HG03354 (cell line): ENCODE measurements around the gene AXIN2.
"Not testable (repeated sequence)": the region's sequence is repeated elsewhere in the genome, so short reads cannot be mapped to it uniquely, and the experiment has no call there.

Experiments
- ATAC-seq: cut with Tn5 transposase; IDR thresholded peaks from one replicate; pipeline ENCODE4 v1.9.1; 2021; ENCODE audit warnings: mild to moderate bottlenecking; ENCODE audit not compliant: unreplicated experiment, poor library complexity, severe bottlenecking

The AXIN2 gene

DNA sequence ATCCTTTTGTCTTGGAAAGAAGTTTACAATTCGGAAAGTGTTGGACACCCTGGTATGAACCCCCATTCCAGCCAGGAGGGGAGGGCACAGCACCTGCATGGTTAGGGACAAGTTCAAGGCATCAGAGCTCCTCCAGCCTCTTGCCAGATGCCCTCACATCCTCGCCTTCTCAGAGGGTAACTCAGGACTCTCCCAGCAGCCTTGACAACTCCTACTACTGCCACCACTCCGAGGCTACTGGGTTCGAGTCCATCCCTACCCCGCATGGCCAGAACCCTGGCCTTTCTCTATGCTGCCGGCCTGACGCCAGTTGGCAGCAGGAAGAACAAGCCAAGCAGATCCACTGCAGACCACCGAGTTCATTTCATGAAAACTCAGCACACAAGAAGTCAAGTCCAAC lies 34.1 kb downstream of the AXIN2 start:
- ATAC-seq, result no peak

DNA sequence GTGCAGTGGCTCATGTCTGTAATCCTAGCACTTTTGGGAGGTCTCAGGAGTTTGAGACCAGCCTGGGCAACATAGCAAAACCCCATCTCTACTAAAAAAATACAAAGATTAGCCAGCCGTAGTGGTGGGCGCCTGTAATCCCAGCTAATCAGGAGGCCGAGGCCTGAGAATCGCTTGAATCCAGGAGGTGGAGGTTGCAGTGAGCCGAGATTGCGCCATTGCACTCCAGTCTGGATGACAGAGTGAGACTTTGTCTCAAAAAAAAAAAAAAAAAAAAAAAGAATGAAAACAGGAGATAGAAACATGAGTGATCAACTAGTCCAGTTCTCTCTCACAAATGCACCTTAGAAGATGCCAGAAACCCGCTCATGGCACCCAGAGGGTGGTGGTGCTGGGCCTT lies 34.6 kb downstream of the AXIN2 start:
- not testable (repeated sequence) for ATAC-seq

DNA sequence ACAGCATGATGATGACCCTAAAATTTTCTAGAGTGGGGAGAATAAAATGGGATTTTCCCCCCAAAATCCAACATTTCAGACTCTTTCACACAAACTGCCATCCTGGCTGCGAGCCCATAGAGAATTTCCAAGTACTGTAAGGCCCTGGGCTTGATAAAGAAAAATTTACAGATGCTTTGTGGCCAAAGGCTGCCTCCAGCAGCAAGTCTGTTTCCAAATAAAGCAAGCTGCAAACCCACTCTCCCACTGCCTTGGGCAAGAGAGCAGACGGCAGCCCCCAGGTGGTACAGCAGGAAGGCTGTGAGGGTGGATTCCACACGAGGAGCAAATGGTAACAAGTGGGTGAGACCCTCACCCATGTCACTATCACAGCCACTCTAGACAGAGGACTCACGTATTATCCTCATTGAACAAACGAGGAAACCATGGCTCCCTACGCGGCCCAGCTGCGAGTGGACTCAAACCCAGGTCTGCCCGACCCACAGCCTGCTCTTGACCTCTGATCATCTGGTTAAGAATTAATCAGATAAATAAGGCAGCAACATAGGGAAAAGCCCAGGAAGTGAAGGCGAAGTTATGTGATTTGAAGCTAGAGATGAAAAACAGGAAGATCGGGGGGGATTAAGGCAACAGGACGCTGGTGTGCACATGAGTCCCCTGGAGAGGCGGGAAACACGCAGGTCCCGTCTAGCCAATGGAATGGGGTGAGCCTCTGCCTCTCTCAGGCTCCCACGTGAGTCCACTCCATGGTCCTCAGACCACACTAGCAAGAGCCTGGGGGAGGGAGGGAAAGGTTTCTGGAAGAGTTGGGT lies 37.4 kb downstream of the AXIN2 start:
- ATAC-seq, result no peak

DNA sequence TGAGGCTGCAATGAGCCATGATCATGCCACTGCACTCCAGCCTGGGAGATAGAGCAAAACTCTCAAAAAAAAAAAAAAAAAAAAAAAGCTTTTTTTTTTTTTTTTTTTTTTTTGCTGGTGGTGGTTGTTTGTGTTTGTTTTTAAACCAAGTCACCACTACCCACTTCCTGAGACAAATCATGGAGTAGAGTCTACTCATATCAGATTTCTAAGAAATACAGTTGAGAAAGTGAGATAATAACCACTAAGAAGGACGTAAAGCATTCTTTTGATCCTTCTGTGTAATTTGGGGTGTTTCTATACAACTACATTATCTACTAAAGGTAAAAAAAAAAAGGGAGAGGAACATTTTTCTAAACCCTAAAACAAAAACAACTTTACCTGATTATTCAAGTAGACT lies 38.0 kb downstream of the AXIN2 start:
- ATAC-seq, result no peak

DNA sequence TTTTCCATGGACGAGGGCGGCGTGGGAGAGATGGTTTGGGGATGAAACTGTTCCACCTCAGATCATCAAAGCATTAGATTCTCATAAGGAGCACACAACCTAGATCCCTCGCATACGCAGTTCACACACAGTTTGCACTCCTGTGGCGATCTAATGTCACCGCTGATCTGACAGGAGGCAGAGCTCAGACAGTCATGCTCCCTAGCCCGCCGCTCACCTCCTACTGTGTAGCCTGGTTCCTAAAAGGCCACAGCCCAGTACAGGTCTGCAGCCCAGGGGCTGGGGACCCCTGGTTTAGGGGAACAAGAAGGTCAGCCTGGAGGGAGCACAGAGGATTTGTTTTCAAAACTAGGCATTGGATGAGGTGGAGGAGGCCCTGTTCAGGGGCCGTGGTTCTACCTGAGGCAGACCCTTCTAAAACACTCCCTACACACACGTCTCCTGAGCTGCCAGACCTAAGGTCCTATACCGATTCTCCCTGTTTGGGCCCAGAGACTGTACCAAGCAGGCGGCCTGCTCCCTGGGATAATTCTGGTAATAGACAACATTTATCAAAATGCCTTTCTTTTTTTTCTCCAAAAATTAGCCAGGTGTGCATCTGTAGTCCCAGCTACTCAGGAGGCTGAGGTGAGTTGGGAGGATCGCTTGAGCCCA lies 38.6 kb downstream of the AXIN2 start:
- ATAC-seq, result no peak

DNA sequence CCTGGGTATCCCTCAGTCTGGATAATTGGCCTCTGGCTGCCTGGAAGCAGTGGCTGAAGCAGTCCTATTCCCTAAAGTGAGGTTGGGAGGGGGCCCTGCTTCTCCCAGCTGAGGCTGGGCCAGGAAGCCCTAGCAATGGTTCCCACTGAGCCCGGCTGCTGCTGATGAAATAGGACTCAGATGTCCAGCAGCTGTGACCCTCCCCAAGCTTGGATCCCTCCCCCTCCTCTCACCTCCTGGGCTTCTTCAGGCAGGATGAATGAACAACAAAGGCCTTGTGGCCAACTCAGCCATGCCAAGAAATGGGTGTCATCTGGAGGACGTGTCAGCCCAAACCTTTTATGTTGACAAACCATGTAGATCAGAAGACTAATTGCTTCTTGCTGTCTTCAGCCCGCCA lies 42.0 kb downstream of the AXIN2 start:
- ATAC-seq, result no peak

DNA sequence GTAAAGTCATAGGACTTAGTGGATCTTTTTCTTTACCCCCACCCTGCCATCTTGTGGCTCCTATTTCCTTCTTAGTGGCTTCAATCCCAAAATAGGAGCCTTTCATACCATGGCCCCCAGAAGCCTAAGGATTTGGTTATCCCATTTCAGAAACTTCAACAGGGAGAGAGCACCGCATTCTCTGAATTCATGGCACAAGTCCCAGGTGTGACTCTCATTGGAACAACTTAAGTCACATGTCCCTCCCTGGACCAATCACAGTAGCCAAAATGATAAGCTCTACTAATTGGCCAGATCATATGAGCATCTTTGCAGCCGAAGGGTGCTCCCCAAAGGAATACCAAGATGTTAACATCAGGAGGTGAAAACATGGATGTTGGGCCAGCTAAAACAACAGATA lies 43.2 kb downstream of the AXIN2 start:
- ATAC-seq, result no peak

DNA sequence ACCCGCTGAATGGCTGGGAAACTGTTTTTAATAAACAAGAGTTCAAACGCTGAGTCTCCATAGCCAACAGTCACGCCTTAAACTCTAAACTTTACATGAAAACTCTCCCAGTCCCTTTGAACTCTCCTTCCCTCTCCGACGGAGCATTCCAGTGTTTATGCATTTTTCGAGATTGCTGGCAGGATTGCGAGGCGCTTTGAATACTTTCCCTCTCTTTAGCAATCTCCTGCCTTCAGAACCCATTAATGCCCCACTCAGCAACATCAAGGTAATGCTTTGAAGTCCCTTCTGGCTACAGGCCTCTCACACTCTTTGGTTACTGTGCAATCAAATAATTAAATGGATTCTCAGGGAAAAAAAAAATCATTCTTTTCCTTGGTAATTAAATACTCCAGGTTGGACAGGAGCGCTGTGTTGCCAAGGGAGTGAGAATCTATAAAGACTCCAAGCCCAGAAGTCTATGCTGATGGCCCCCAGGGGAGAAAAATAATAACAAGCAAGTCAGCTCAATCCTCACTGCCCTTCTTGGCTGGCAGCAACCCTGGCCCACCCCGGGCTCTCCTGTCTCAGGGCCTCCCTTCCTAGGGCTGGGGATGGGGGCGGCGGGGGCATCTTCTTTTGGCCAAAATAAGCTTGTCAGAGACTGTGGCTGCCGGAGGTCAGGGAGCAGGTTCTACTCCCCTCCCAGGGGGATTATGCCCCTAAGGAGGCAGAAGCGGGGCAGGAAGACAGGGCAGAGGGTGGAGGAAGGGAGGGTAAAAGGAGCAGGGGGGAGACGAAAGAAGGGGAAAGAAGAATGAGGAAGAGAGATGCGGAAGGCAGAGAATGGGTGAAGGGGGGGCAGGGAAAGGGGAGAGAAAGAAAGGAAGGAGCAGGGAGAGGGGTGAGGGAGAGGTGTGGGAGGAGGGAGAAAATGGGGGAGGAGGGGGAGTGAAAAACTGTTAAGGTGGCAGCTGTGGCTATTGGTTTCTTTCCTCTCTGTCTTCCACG lies 45.2 kb downstream of the AXIN2 start:
- ATAC-seq, result no peak

DNA sequence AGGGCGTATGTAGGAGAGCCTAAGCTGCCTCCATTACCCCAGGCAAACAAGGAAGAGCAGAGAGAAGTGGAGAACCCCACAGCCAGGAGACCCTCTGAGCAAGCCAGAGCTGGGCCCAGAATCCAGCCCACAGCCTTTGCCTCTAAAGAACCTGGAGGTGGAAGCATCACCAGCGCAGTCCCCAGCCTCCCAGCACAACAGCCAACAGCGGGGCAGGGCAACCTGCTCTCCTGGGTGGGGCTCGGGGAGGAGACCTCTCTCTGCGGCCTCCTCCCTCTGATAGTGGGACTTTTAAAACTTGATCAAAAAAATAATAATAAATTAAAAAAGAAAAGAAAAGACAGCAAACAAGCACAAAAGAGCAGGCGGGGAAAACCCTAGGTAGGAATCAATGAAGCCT lies 45.9 kb downstream of the AXIN2 start:
- no peak for ATAC-seq

DNA sequence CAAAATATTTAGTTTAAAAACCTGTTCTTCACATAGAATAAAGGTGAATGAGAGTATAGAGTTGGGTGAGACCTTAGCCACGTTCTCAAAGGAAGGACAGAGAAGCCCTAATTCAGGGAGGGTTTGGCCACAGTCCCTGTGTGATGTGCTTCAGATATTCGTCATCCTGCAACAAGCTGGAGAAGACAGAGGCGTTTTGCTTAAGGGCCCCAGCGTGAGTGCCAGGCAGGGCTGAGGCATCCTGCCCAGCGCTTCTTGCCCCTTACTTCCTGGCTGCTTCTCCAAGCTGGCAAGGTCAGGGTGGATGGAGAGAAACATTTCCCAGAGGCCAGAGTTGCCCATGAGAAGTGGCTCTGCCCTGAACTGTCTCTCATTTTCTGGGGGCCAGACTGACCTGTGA lies 46.9 kb downstream of the AXIN2 start:
- no peak for ATAC-seq

DNA sequence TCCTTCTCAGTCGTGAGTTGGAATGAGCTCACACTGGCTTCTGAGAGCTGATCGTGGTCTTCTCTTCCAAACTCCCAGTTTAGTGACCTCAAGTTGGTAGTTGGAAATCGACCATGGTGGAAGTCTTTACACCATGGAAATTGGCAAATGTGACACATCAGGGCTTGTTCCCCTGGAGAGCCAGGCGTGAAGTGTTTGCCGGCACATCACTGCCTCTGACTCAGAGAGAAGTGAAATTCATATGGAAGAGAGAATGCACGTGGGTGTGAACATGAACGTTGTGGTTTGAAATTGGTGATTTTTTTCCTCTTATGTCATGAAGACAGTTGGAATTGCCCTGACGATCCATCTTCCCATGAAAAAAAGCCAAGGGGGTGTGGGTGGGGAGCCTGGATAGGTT lies 47.4 kb downstream of the AXIN2 start:
- no peak for ATAC-seq

DNA sequence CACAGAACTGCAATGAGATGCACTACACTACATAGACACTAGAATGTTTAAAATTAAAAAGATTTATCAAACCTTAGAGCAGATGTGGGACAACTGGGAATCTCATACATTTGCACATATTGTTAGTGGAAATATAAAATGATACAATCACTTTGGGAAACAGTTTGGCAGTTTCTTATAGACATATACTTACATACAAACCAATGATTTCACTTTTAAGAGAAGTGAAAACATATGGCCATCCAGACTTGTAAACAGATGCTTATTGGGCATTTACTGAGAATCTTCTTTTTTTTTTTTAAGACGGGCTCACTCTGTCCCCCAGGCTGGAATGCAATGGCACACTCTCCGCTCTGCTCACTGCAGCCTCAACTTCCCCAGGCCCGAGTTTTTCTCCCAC lies 50.1 kb downstream of the AXIN2 start:
- ATAC-seq, result no peak

DNA sequence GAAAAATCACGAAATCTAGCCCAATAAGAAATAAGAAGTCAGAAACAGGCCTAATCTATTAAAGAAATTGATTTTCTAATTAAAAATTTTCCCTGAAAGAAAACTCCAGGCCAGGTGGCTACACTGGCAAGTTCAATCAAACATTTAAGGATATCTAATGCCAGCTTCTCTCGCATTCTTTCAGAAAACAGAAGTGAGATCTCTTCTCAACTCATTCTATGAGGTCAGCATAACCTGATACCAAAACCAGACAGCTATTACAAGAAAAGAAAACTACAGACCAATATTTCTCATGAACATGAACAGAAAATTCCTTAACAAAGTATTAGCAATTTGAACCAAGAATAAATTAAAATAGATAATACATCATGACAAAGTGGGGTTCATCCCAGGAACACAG lies 52.4 kb downstream of the AXIN2 start:
- ATAC-seq, result no peak

DNA sequence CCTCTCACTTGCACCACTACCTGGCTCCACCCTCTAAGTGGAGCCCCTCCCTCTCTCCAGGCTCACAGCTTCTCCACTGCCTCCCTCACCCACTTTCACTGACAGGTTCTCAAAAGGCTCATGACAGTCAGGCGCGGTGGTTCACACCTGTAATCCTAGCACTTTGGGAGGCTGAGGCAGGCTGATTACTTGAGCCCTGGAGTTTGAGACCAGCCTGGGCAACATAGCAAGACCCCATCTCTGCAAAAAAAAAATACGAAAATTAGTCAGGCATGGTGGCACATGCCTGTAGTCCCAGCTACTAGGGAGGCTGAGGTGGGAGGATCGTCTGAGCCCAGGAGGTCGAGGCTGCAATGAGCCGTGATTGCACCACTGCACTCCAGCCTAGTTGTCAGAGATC lies 56.8 kb downstream of the AXIN2 start:
- ATAC-seq, result not testable (repeated sequence)

DNA sequence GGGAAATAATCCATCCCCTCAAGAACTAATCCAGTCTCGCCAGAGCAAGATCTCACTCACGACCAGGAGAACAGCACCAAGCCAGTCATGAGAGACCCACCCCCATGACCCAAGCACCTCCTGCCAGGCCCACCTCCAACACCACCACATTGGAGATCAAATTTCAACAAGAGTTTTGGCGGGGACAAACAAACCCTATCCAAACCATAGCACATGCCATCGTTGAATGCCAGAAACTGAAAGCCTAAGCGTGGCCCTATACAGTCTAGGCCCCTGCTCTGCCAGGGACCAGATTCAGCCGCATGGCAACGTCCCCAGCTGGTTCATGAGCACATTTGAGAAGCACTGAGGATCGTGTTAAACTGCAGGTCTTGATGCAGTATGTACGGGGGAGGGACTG lies 57.3 kb downstream of the AXIN2 start:
- no peak for ATAC-seq

DNA sequence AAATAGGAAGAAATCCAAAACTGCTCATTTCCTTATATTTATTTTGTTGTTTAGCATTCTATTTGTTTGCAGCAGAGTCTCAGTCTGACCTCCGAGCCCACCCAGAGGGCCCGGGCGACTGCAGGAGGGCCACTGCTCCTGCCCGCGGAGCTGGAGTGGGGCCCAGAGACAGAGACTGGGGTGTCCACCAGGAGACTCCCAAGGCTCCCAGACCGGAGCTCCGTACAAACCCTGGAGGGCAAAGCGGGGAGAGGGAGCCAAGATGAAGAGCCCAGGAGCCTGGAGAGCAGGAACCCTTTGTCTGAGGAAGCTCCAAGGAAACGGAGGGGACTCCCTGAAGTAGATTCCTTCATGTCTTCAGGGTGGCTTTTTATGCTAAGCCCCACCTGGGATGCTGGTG lies 57.9 kb downstream of the AXIN2 start:
- ATAC-seq, result no peak

DNA sequence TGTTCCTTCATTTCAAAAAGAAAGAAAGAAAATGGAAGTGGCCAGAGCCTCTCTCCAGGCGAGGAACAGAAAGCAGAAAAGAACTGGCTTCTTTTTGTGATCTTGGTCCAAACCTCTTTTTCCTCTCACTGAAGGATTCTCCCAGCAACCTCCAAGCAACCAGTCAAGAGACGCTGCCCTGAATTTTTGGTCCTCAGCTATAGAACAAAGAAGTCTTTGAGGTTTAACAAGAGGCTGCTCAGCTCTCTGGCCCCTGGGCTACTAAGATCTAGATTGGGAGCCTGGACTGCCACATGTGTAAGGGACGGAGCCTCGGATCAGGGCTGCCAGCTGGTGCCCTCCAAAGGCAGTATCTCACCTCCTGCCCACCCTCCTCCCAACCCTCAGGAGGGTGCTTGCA lies 62.6 kb downstream of the AXIN2 start:
- ATAC-seq, result no peak

DNA sequence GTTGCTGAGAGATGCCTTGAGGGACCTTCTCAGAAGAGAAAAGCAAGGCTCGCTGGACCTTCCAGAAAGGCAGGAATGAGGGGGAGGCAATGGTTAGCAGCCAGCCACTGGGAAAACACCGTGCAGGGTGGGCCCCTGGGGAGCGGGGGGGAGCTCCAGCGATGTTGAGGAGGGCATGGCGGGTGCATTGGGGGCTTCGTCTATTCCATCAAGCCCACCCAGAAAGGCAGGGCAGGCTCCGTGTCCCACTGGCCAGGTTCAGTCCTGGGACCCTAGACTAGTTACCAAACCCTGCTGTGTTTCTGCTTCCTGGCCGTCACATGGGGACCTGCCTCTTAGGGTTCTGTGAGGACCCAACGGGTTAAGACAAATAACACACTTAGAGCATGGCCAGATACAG lies 64.6 kb downstream of the AXIN2 start:
- ATAC-seq, result no peak

DNA sequence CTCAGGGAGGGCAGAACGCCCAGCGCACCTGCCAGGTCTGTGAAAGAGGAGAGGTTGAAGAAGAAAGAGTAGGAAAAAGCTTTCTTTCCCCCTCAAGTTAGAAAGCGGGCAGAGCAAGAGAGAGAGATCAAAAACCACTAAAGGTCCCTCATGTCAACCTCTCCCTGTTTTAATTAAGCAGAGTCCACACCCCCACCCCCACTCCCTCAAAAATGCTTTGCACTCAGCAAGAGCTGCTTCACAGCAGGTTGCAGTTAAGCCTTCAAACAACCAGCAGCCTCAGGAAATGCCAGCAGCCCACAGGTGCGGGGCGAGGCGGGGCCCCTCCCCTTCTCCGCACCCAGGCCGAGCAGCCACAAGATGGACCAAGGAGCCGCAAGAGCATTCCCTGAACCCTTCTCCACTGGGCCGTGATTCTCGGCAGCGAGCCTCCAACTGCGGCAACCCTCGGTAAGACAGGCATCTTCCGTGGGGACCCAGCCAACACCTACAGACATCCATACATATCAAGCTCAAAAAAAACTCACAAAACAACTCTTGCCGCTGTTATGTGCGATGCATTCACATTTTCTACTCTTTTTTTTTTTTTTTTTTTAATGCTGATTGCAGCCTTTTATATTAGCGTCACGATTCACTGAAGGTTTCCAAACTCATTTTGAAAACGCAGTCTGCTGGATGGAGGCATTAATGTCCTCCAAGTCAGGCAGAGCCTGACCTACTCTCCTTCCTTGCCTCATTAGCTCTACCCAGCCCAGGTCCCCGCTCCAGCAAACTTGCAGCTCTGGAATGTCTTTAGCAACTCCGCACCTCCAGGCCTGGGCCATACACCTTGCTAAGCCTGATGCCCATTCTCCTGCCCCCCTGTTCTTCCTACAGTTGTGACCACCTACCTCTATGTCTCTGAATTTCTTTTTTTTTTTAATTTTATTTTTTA lies 66.1 kb downstream of the AXIN2 start:
- ATAC-seq, result no peak
